DMS79 treated with DMSO at 0.1 percent for 48 hours (cell line): ENCODE results near the gene TP53INP2.
"Not testable (repeated sequence)": the region's sequence is repeated elsewhere in the genome, so short reads cannot be mapped to it uniquely, and the experiment has no call there.

Source experiments
- DNase-seq: peaks from one replicate; lab custom pipeline; 2025; lab: John Stamatoyannopoulos, UW

Gene TP53INP2

GRCh38 chr20:34722560-34722959 is 18.4 kb downstream of the TP53INP2 start:
- not testable (repeated sequence) for DNase-seq

GRCh38 chr20:34724172-34724571 is 20.0 kb downstream of the TP53INP2 start:
- DNase-seq, result no peak

GRCh38 chr20:34729416-34729815 is 25.3 kb downstream of the TP53INP2 start:
- no peak for DNase-seq

- DNase-seq, result no peak
Observed at GRCh38 chr20:34732523-34732922, 28.4 kb downstream of the TP53INP2 start.

- DNase-seq, result no peak
Observed at GRCh38 chr20:34736106-34736735, 32.1 kb downstream of the TP53INP2 start.

GRCh38 chr20:34743039-34743438 is 38.9 kb downstream of the TP53INP2 start:
- no peak for DNase-seq

GRCh38 chr20:34744340-34744739 is 40.2 kb downstream of the TP53INP2 start:
- no peak for DNase-seq

GRCh38 chr20:34744847-34745246 is 40.7 kb downstream of the TP53INP2 start:
- no peak for DNase-seq

- no peak for DNase-seq
Observed at GRCh38 chr20:34746674-34747073, 42.5 kb downstream of the TP53INP2 start.

- no peak for DNase-seq
Observed at GRCh38 chr20:34747479-34747878, 43.3 kb downstream of the TP53INP2 start.

- DNase-seq, result no peak
Observed at GRCh38 chr20:34748709-34749108, 44.6 kb downstream of the TP53INP2 start.

- DNase-seq, result no peak
Observed at GRCh38 chr20:34750484-34750883, 46.3 kb downstream of the TP53INP2 start.

GRCh38 chr20:34751453-34751852 is 47.3 kb downstream of the TP53INP2 start:
- no peak for DNase-seq

- DNase-seq, result no peak
Observed at GRCh38 chr20:34753706-34754461, 49.7 kb downstream of the TP53INP2 start.

GRCh38 chr20:34754611-34755010 is 50.5 kb downstream of the TP53INP2 start:
- DNase-seq, result no peak

GRCh38 chr20:34755367-34755766 is 51.2 kb downstream of the TP53INP2 start:
- no peak for DNase-seq

GRCh38 chr20:34762031-34762555 is 57.9 kb downstream of the TP53INP2 start:
- DNase-seq, result no peak
